ENCODE results near the gene RNMT. TPM values are rescaled to one million over a fixed set of nuclear protein-coding genes. Genes with fewer than 3 reads are reported as not detected.
A peak's percentile ranks its signal among the peaks of the same experiment; 100 is the strongest.

The RNMT gene
- total RNA-seq, 1 donor from 2014 or later, result 30.8 TPM

GRCh38 chr18:13810950-13811485 is 84.5 kb downstream of the RNMT start:
- DNase-seq (ENCODE audit: low read depth), result no peak

- DNase-seq (ENCODE audit: low read depth), result no peak
Observed at GRCh38 chr18:13811993-13812392, 85.5 kb downstream of the RNMT start.

DNA sequence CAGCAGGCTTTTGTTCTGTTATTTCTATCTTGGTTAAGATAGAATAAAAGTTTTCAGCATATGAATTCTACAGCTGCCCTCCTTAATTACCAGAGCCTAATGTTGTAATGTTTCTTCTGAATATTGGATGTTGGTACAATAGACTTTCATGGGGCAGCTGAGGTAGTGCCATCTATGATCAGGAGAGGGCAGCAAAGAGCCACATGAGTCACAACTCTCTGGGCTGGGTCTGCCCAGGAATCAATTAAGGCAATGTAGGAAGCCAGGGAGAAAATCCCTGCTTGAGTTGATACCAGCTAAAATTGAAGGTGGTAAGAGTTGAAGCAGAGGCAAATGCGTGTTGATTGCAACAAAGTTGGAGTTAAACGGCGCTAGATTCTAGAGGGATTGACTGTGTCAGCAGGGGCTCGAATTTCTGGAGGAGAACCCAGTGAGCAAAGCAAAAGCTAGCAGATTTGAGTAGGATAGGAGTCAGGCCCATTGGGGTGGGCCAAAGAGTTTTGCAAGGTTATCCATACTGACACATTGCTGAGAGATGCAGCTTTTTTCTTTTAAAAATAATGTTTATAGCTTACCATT is 86.9 kb downstream of the RNMT start:
- peak; percentile 77 for DNase-seq (ENCODE audit: low read depth)

Other genes starting within 250 kb of the RNMT start
- gene FAM210A, start 115 bp upstream of the RNMT start, total RNA-seq, result 20.8 and 31.7 TPM in 2 replicates
- gene MC5R, start 97.5 kb downstream of the RNMT start, total RNA-seq, result 0.21 TPM in 1 of 2 replicates, not detected in the other
- gene MC2R, start 188.9 kb downstream of the RNMT start, total RNA-seq, result not detected in 2 replicates